ENCODE measurements around the gene SPHKAP. TPM values are rescaled to one million over a fixed set of nuclear protein-coding genes. Genes with fewer than 3 reads are reported as not detected.

Gene SPHKAP
- total RNA-seq, 2 donors from 2014 or later = 0.08 to 0.10 TPM

GRCh38 chr2:228059735-228060134 lies 121.8 kb downstream of the SPHKAP start:
- intact Hi-C loops (cut with DNase I) = no loop called here
- Histone ChIP-seq H3K9ac (ENCODE audit: low read depth in 2 of 2, low read length in 2 of 2) (no peak overlapping the region), H3K9me3 (no peaks in the 10 kb centered on the region), H3K27ac (no peak overlapping the region), H3K4me3 (no peak overlapping the region), H3K27me3 (no peaks in the 10 kb centered on the region), H3K36me3 (no peaks in the 10 kb centered on the region), H3K4me1 (no peaks in the 10 kb centered on the region)
- TF ChIP-seq CTCF (IDR thresholded peaks at IDR 0.05) = no peak
- DNase-seq = no peak

- Histone ChIP-seq H3K27me3 (no peaks in the 10 kb centered on the region), H3K36me3 (no peaks in the 10 kb centered on the region), H3K9ac (ENCODE audit: low read depth in 2 of 2, low read length in 2 of 2) (no peak overlapping the region), H3K9me3 (no peaks in the 10 kb centered on the region), H3K4me1 (no peaks in the 10 kb centered on the region), H3K27ac (no peak overlapping the region), H3K4me3 (no peak overlapping the region)
- intact Hi-C loops (cut with DNase I) = no loop called here
- TF ChIP-seq CTCF (IDR thresholded peaks at IDR 0.05) = no peak
- no peak for DNase-seq
These were observed 125.0 kb downstream of the SPHKAP start for GRCh38 chr2:228056293-228057097.

GRCh38 chr2:228048838-228049490 lies 132.5 kb downstream of the SPHKAP start:
- Histone ChIP-seq H3K4me1 (no peaks in the 10 kb centered on the region), H3K9me3 (no peaks in the 10 kb centered on the region), H3K27ac (no peak overlapping the region), H3K27me3 (no peaks in the 10 kb centered on the region), H3K36me3 (no peaks in the 10 kb centered on the region), H3K4me3 (no peak overlapping the region), H3K9ac (ENCODE audit: low read depth in 2 of 2, low read length in 2 of 2) (no peak overlapping the region)
- intact Hi-C loops (cut with DNase I) = no loop called here
- no peak for TF ChIP-seq CTCF (IDR thresholded peaks at IDR 0.05)
- peak; percentile 20 for DNase-seq

GRCh38 chr2:228040995-228041394 lies 140.5 kb downstream of the SPHKAP start:
- intact Hi-C loops (cut with DNase I) = loop anchor here (5.0 kb wide), 1 partner anchor 616 kb away; no protein-coding TSS in a partner anchor
- Histone ChIP-seq H3K36me3 (no peaks in the 10 kb centered on the region), H3K27ac (no peak overlapping the region), H3K9ac (ENCODE audit: low read depth in 2 of 2, low read length in 2 of 2) (no peak overlapping the region), H3K4me3 (no peak overlapping the region), H3K27me3 (no peaks in the 10 kb centered on the region), H3K9me3 (no peaks in the 10 kb centered on the region), H3K4me1 (no peaks in the 10 kb centered on the region)
- no peak for DNase-seq
- no peak for TF ChIP-seq CTCF (IDR thresholded peaks at IDR 0.05)

- H3K4me3 ChIP-seq = no peak overlapping the region
- H3K4me1 ChIP-seq = no peaks in the 10 kb centered on the region
- H3K27me3 ChIP-seq = no peaks in the 10 kb centered on the region
- H3K36me3 ChIP-seq = no peaks in the 10 kb centered on the region
- TF ChIP-seq CTCF (IDR thresholded peaks at IDR 0.05) = peak; percentile 50
- no peak for DNase-seq
- intact Hi-C loops (cut with DNase I) = loop anchor here (5.0 kb wide), 1 partner anchor 617 kb away; no protein-coding TSS in a partner anchor
- no peak overlapping the region for H3K27ac ChIP-seq
- H3K9ac ChIP-seq (ENCODE audit: low read depth in 2 of 2, low read length in 2 of 2) = no peak overlapping the region
- no peaks in the 10 kb centered on the region for H3K9me3 ChIP-seq
These were observed 141.5 kb downstream of the SPHKAP start for GRCh38 chr2:228039752-228040534.

All from colonic mucosa (tissue), 4 donors.